GM18517 (cell line): ENCODE measurements around the gene UBE2J2.

ENCODE experiments used
- ATAC-seq: cut with Tn5 transposase; IDR thresholded peaks from one replicate; pipeline ENCODE4 v1.9.1; 2021; ENCODE audit warnings: mild to moderate bottlenecking, moderate library complexity; ENCODE audit not compliant: unreplicated experiment

The UBE2J2 gene

GRCh38 chr1:1230656-1231399 lies 42.8 kb downstream of the UBE2J2 start:
- ATAC-seq: no peak

- ATAC-seq: no peak
Observed at GRCh38 chr1:1229770-1230169, 43.9 kb downstream of the UBE2J2 start.

- ATAC-seq: no peak
Observed at GRCh38 chr1:1228596-1229321, 44.9 kb downstream of the UBE2J2 start.

- no peak for ATAC-seq
Observed at GRCh38 chr1:1228187-1228586, 45.5 kb downstream of the UBE2J2 start.

GRCh38 chr1:1227386-1227785 lies 46.3 kb downstream of the UBE2J2 start:
- no peak for ATAC-seq

GRCh38 chr1:1226566-1227362 lies 46.9 kb downstream of the UBE2J2 start:
- ATAC-seq: no peak

GRCh38 chr1:1225913-1226312 lies 47.7 kb downstream of the UBE2J2 start:
- ATAC-seq: no peak

GRCh38 chr1:1225238-1225845 lies 48.3 kb downstream of the UBE2J2 start:
- ATAC-seq: no peak

GRCh38 chr1:1223891-1224290 lies 49.8 kb downstream of the UBE2J2 start:
- no peak for ATAC-seq

GRCh38 chr1:1223321-1223720 lies 50.3 kb downstream of the UBE2J2 start:
- no peak for ATAC-seq

- no peak for ATAC-seq
Observed at GRCh38 chr1:1222575-1223225, 51.0 kb downstream of the UBE2J2 start.

GRCh38 chr1:1221887-1222574 lies 51.6 kb downstream of the UBE2J2 start:
- ATAC-seq: no peak

GRCh38 chr1:1220197-1220596 lies 53.5 kb downstream of the UBE2J2 start:
- no peak for ATAC-seq

- no peak for ATAC-seq
Observed at GRCh38 chr1:1219341-1219740, 54.3 kb downstream of the UBE2J2 start.

- no peak for ATAC-seq
Observed at GRCh38 chr1:1218524-1219200, 55.0 kb downstream of the UBE2J2 start.

- no peak for ATAC-seq
Observed at GRCh38 chr1:1217621-1218523, 55.8 kb downstream of the UBE2J2 start.

- ATAC-seq: no peak
Observed at GRCh38 chr1:1216770-1217620, 56.7 kb downstream of the UBE2J2 start.
